Upper lobe of right lung (tissue), 1 donor: ENCODE results near the gene GCC2. TPM values are rescaled to one million over a fixed set of nuclear protein-coding genes. Genes with fewer than 3 reads are reported as not detected.

Experiments used
- ATAC-seq: fragments of 200-7000 bp; cut with Tn5 transposase; one replicate; pipeline ENCODE4 v1.9.1; 2020; ENCODE audit warnings: mild to moderate bottlenecking, moderate library complexity
- DNase-seq: peaks from one replicate; pipeline ENCODE4 v3.0.0-alpha.2; 2020
- H3K27ac ChIP-seq: fragments of 200-600 bp; one replicate; pipeline ENCODE4 v1.8.0; 2022
- H3K27me3 ChIP-seq: fragments of 200-600 bp; one replicate; pipeline ENCODE4 v1.8.0; 2022; ENCODE audit warnings: mild to moderate bottlenecking
- H3K36me3 ChIP-seq: fragments of 200-600 bp; one replicate; pipeline ENCODE4 v1.8.0; 2022
- H3K4me1 ChIP-seq: fragments of 200-600 bp; one replicate; pipeline ENCODE4 v1.8.0; 2022
- H3K4me3 ChIP-seq: fragments of 200-600 bp; one replicate; pipeline ENCODE4 v1.8.0; 2022; ENCODE audit warnings: mild to moderate bottlenecking
- H3K9me3 ChIP-seq: fragments of 200-600 bp; one replicate; pipeline ENCODE4 v1.8.0; 2022
- CTCF ChIP-seq: fragments of 200-600 bp; IDR thresholded peaks from one replicate; pipeline ENCODE4 v1.8.0; 2022; ENCODE audit warnings: antibody characterized with exemption
- intact Hi-C: fragments of 100-400 bp; cut with DNase I; formaldehyde crosslinking; loops from one replicate; pipeline ENCODE4 v1.11.0; 2022
- total RNA-seq: library from RNA; stranded (reverse); fragmentation: NEBNext Ultra II Directional; extraction: Animal tissue kit (Norgen Biotek cat#: 25700); gene quantifications from one replicate; pipeline ENCODE4 v1.2.1, GENCODE V29; 2021
- donor health status: DM: no; HTN: yes; CAD: no; lungs with severe emphysema.

GCC2 gene
- total RNA-seq, 1 donor from 2014 or later, result 54.5 TPM

GRCh38 chr2:108460345-108461037, 11.5 kb downstream of the GCC2 start:
- no peak overlapping the region for H3K4me3 ChIP-seq
- H3K4me1 ChIP-seq, result no peaks in the 10 kb centered on the region
- no peaks in the 10 kb centered on the region for H3K27me3 ChIP-seq
- DNase-seq (no peak), ATAC-seq (no peak)
- no peak overlapping the region for H3K27ac ChIP-seq
- intact Hi-C loops, result no loop called here
- H3K36me3 ChIP-seq, result peaks cover 56% of the 10 kb centered on the region
- TF ChIP-seq CTCF, result no peak
- H3K9me3 ChIP-seq, result no peaks in the 10 kb centered on the region

GRCh38 chr2:108477099-108477498, 28.1 kb downstream of the GCC2 start:
- Histone ChIP-seq H3K4me3 (no peak overlapping the region), H3K36me3 (peaks cover 96% of the 10 kb centered on the region), H3K27ac (no peak overlapping the region), H3K9me3 (no peaks in the 10 kb centered on the region), H3K27me3 (no peaks in the 10 kb centered on the region), H3K4me1 (no peaks in the 10 kb centered on the region)
- no peak for TF ChIP-seq CTCF
- intact Hi-C loops, result no loop called here
- ATAC-seq (no peak), DNase-seq (no peak)

DNA sequence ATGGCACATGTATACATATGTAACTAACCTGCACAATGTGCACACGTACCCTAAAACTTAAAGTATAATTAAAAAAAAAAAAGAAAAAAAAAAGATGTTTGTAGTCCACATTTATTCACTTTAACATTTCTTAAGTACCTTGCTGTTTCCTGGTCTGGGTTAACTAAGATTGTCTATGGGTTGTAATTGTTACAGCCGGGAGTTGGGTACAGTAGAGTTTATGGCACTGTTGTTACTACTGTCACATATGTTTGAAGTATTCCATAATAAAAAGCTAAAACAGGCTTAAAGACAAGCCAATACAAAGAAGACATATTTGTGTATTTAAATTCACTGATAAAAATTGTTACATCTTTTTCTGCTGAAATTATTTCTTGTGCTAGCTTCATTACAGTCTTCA, 36.2 kb downstream of the GCC2 start:
- H3K4me1 ChIP-seq, result no peaks in the 10 kb centered on the region
- no peaks in the 10 kb centered on the region for H3K9me3 ChIP-seq
- ATAC-seq (no peak), DNase-seq (no peak)
- no peak overlapping the region for H3K27ac ChIP-seq
- no peaks in the 10 kb centered on the region for H3K27me3 ChIP-seq
- peaks cover 91% of the 10 kb centered on the region for H3K36me3 ChIP-seq
- TF ChIP-seq CTCF, result no peak
- no peak overlapping the region for H3K4me3 ChIP-seq
- intact Hi-C loops, result no loop called here

DNA sequence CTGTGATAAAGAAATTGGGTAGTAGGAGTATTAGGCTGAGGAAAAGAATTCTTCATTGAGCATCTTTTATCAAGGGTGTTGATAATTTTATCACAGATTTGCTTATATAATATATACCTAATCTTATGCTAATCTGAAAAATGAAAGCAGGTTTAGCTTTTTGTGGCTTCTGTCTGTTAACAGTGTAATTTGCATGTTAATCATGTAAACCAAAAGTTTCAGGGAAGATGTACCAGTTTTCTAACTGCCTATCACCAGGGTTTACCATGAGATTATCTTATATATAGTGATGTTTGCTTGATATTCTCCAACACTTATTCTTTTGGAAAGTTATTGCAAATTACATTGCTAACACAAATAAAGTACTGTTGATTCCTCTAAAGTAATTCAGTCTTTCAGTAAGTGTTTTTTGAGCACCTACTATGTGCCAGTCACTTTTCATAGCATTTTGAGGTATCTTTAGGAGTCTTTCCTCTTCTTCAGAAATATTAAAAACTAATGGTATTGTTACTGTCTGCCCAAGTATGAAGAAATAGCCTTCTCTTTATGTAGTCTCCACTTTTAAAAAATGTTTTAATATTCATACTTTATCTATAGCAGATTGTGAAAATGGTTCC, 41.6 kb downstream of the GCC2 start:
- Histone ChIP-seq H3K9me3 (no peaks in the 10 kb centered on the region), H3K36me3 (peaks cover 91% of the 10 kb centered on the region), H3K27me3 (no peaks in the 10 kb centered on the region), H3K4me3 (no peak overlapping the region), H3K27ac (no peak overlapping the region), H3K4me1 (no peaks in the 10 kb centered on the region)
- intact Hi-C loops, result no loop called here
- DNase-seq (no peak), ATAC-seq (no peak)
- TF ChIP-seq CTCF, result no peak

DNA sequence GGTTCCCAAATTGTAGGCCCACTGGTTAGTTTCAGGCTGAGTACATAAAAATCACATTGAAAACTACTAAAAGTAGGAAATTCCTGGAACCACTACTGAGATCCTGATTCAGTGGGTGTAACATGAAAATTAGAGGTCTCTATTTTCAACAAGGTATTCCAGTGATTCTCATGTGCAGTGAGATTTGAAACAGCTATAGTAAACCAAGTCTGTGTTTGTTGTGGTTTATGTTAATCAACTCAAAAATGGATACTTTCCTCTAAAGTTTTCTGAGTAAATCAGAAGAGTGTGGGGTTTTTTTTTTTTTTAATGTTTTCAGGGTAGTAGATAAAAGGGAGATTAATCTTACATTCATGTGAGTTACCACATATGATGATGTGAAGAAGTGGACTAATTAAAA, 42.8 kb downstream of the GCC2 start:
- TF ChIP-seq CTCF, result no peak
- no peak for ATAC-seq
- H3K27me3 ChIP-seq, result no peaks in the 10 kb centered on the region
- H3K27ac ChIP-seq, result no peak overlapping the region
- H3K4me1 ChIP-seq, result no peaks in the 10 kb centered on the region
- H3K36me3 ChIP-seq, result peaks cover 80% of the 10 kb centered on the region
- intact Hi-C loops, result no loop called here
- no peak overlapping the region for H3K4me3 ChIP-seq
- no peak for DNase-seq
- H3K9me3 ChIP-seq, result no peaks in the 10 kb centered on the region
